Activated naive CD4-positive, alpha-beta T cell treated with anti-CD3 and anti-CD28 coated beads, Interleukin-2, amount 50 U/mL, for 24 hours (primary cell): ENCODE measurements around the gene CRY1.
"Not testable (repeated sequence)": the region's sequence is repeated elsewhere in the genome, so short reads cannot be mapped to it uniquely, and the experiment has no call there.

Source experiments
- H3K27ac Mint-ChIP-seq: one replicate; pipeline ENCODE4 v1.8.0; 2021; ENCODE audit warnings: mild to moderate bottlenecking, mixed read lengths
- H3K27me3 Mint-ChIP-seq: one replicate; pipeline ENCODE4 v1.8.0; 2021; ENCODE audit warnings: mixed read lengths
- H3K36me3 Mint-ChIP-seq: one replicate; pipeline ENCODE4 v1.8.0; 2021; ENCODE audit warnings: mixed read lengths
- H3K4me1 Mint-ChIP-seq: one replicate; pipeline ENCODE4 v1.8.0; 2021; ENCODE audit warnings: mixed read lengths
- H3K4me3 Mint-ChIP-seq: one replicate; pipeline ENCODE4 v1.8.0; 2021; ENCODE audit warnings: mild to moderate bottlenecking, mixed read lengths
- H3K9me3 Mint-ChIP-seq: one replicate; pipeline ENCODE4 v1.8.0; 2021; ENCODE audit warnings: mixed read lengths

Gene CRY1

DNA sequence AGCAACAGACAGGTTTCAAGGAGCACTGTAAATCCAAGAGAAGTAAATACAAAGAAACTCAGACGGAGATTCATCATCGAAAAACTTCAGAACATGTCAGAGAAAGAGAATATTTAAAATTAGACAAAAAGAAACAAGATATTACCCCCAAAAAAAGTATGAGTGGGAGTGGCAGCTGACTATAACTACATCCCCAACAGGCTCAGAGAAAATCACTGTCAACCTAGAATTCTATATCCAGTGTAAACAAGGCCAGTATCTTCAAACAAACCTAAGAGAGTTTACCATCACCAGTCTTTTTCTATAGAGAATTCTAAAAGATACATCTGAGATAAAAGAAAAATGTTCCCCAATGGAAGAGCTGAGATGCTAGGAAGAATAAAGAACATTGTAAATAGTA, 39.6 kb downstream of the CRY1 start:
- Mint-ChIP-seq H3K27ac (no peak overlapping the region), H3K4me3 (no peak overlapping the region), H3K36me3 (peaks cover 27% of the 10 kb centered on the region), H3K9me3 (peaks cover 16% of the 10 kb centered on the region), H3K4me1 (peaks cover 27% of the 10 kb centered on the region), H3K27me3 (no peaks in the 10 kb centered on the region)

GRCh38 chr12:107045186-107045585, 48.2 kb downstream of the CRY1 start:
- H3K4me1 Mint-ChIP-seq: peaks cover 20% of the 10 kb centered on the region
- H3K4me3 Mint-ChIP-seq: no peak overlapping the region
- peaks cover 45% of the 10 kb centered on the region for H3K36me3 Mint-ChIP-seq
- peaks cover 9% of the 10 kb centered on the region for H3K9me3 Mint-ChIP-seq
- H3K27ac Mint-ChIP-seq: no peak overlapping the region
- H3K27me3 Mint-ChIP-seq: no peaks in the 10 kb centered on the region

DNA sequence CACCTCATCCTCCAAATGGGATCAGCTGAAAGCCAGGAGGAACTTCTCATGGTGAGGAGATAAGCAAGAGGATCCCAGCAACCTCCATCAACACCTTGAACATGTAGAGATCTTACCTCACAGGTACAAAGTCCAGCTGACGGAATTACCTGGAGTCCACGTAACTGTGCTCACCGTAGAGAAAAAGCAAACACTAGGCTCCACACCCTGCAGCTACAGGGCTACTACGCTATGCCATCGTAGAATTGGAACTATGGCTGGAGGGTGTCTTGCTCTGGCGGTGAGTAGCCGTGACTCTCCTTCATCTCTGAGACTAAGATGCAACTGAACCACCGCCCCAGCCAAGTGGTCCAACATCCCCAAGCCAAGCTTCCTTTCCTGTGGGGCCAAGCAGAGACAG, 50.5 kb downstream of the CRY1 start:
- Mint-ChIP-seq H3K4me1 (peaks cover 26% of the 10 kb centered on the region), H3K9me3 (peaks cover 5% of the 10 kb centered on the region), H3K27ac (no peak overlapping the region), H3K27me3 (no peaks in the 10 kb centered on the region), H3K4me3 (no peak overlapping the region), H3K36me3 (peaks cover 41% of the 10 kb centered on the region)

- H3K4me1 Mint-ChIP-seq: peaks cover 31% of the 10 kb centered on the region
- H3K4me3 Mint-ChIP-seq: no peak overlapping the region
- no peaks in the 10 kb centered on the region for H3K9me3 Mint-ChIP-seq
- no peaks in the 10 kb centered on the region for H3K27me3 Mint-ChIP-seq
- H3K27ac Mint-ChIP-seq: no peak overlapping the region
- H3K36me3 Mint-ChIP-seq: peaks cover 30% of the 10 kb centered on the region
These were observed 57.6 kb downstream of the CRY1 start for GRCh38 chr12:107035733-107036132.

DNA sequence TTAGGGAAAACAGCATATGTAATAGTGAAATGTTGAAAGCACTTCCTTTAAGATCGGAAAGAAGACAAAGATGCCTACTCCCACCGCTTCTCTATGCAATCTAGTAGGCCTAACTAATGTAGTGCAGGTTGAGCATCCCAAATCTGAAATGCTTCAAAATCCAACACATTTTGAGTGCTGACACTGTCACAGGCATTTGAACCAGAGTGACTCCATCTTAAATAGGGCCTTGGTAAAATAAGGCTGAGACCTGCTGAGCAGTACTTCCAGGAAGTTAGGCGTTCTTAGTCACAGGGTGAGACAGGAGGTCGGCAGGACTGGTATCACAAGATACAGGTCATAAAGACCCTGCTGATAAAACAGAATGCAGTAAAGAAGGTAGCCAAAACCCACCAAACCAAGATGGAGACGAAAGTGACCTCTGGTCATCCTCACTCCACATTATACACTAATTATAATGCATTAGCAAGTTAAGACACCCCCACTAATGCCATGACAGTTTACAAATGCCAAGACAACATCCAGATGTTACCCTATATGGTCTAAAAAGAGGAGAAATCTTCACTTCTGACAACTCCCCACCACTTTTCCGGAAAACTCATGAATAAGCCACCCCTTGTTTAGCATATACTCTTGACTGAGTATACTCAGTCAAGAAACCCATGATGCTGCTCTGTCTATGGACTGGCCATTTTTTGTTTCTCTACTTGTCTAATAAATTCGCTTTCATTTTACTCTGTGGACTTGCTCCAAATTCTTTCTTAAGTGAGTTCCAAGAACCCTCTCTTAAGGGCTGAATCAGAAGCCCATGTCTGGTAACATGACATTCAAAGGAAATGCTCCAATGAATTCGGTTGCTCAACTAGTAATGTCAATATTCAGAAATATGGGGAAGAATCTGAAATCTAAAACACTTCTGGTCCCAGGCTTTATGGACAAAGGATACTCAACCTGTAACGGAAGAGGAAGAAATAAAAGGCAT, 59.3 kb downstream of the CRY1 start:
- peaks cover 39% of the 10 kb centered on the region for H3K4me1 Mint-ChIP-seq
- H3K27ac Mint-ChIP-seq: no peak overlapping the region
- H3K4me3 Mint-ChIP-seq: no peak overlapping the region
- H3K36me3 Mint-ChIP-seq: peaks cover 24% of the 10 kb centered on the region
- H3K9me3 Mint-ChIP-seq: no peaks in the 10 kb centered on the region
- H3K27me3 Mint-ChIP-seq: no peaks in the 10 kb centered on the region

GRCh38 chr12:107032266-107032665, 61.1 kb downstream of the CRY1 start:
- Mint-ChIP-seq H3K4me1 (peaks cover 50% of the 10 kb centered on the region), H3K4me3 (no peak overlapping the region), H3K36me3 (peaks cover 15% of the 10 kb centered on the region)

GRCh38 chr12:107031061-107031460, 62.3 kb downstream of the CRY1 start:
- no peak overlapping the region for H3K27ac Mint-ChIP-seq
- no peak overlapping the region for H3K4me3 Mint-ChIP-seq
- peaks cover 51% of the 10 kb centered on the region for H3K4me1 Mint-ChIP-seq

More at GRCh38 chr12:107032266-107032665, 61.1 kb downstream of the CRY1 start:
- H3K27me3 Mint-ChIP-seq: no peaks in the 10 kb centered on the region
- no peak overlapping the region for H3K27ac Mint-ChIP-seq
- H3K9me3 Mint-ChIP-seq: no peaks in the 10 kb centered on the region

GRCh38 chr12:107029081-107029480, 64.3 kb downstream of the CRY1 start:
- Mint-ChIP-seq H3K4me1 (peaks cover 57% of the 10 kb centered on the region), H3K36me3 (peaks cover 4% of the 10 kb centered on the region), H3K4me3 (no peak overlapping the region), H3K27ac (no peak overlapping the region), H3K27me3 (no peaks in the 10 kb centered on the region), H3K9me3 (no peaks in the 10 kb centered on the region)

More at GRCh38 chr12:107031061-107031460, 62.3 kb downstream of the CRY1 start:
- peaks cover 8% of the 10 kb centered on the region for H3K36me3 Mint-ChIP-seq
- H3K9me3 Mint-ChIP-seq: no peaks in the 10 kb centered on the region
- no peaks in the 10 kb centered on the region for H3K27me3 Mint-ChIP-seq

DNA sequence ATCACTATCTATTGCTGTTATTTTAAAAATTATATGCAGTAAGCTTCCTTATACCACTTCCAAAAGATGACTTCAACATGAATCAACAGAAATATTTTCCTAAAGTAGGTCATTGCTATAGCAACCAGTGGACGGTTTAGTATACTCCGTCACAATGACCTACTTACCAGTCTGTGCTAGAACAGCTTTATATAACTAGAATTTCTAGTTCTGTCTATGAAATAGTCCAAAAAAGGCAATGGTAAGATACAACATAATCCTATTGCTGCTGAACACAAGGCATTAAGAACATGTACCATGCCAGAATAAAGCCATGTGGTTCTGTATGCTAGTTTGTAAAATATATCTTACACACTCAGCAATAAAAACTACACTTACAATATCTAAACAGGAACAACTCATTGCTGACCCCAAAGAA, 65.7 kb downstream of the CRY1 start:
- no peaks in the 10 kb centered on the region for H3K27me3 Mint-ChIP-seq
- H3K4me1 Mint-ChIP-seq: peaks cover 49% of the 10 kb centered on the region
- peak overlapping the region; percentile 30 for H3K27ac Mint-ChIP-seq
- peaks cover 3% of the 10 kb centered on the region for H3K36me3 Mint-ChIP-seq
- no peak overlapping the region for H3K4me3 Mint-ChIP-seq
- no peaks in the 10 kb centered on the region for H3K9me3 Mint-ChIP-seq

GRCh38 chr12:107026806-107027635, 66.3 kb downstream of the CRY1 start:
- Mint-ChIP-seq H3K4me1 (peaks cover 45% of the 10 kb centered on the region), H3K36me3 (peaks cover 3% of the 10 kb centered on the region), H3K4me3 (no peak overlapping the region), H3K27me3 (no peaks in the 10 kb centered on the region), H3K9me3 (no peaks in the 10 kb centered on the region), H3K27ac (peak overlapping the region; percentile 30)

GRCh38 chr12:107026356-107026755, 67.0 kb downstream of the CRY1 start:
- H3K9me3 Mint-ChIP-seq, H3K27ac Mint-ChIP-seq, H3K36me3 Mint-ChIP-seq, H3K27me3 Mint-ChIP-seq, H3K4me3 Mint-ChIP-seq: not testable (repeated sequence)
- H3K4me1 Mint-ChIP-seq: peaks cover 41% of the 10 kb centered on the region

- no peaks in the 10 kb centered on the region for H3K27me3 Mint-ChIP-seq
- peaks cover 8% of the 10 kb centered on the region for H3K36me3 Mint-ChIP-seq
- H3K4me3 Mint-ChIP-seq: no peak overlapping the region
- no peaks in the 10 kb centered on the region for H3K9me3 Mint-ChIP-seq
- no peak overlapping the region for H3K27ac Mint-ChIP-seq
- peaks cover 36% of the 10 kb centered on the region for H3K4me1 Mint-ChIP-seq
These were observed 67.7 kb downstream of the CRY1 start for GRCh38 chr12:107025671-107026070.

GRCh38 chr12:107019546-107019945, 73.8 kb downstream of the CRY1 start:
- Mint-ChIP-seq H3K27me3 (no peaks in the 10 kb centered on the region), H3K4me3 (no peak overlapping the region), H3K27ac (no peak overlapping the region), H3K4me1 (no peaks in the 10 kb centered on the region), H3K36me3 (peaks cover 27% of the 10 kb centered on the region), H3K9me3 (no peaks in the 10 kb centered on the region)

DNA sequence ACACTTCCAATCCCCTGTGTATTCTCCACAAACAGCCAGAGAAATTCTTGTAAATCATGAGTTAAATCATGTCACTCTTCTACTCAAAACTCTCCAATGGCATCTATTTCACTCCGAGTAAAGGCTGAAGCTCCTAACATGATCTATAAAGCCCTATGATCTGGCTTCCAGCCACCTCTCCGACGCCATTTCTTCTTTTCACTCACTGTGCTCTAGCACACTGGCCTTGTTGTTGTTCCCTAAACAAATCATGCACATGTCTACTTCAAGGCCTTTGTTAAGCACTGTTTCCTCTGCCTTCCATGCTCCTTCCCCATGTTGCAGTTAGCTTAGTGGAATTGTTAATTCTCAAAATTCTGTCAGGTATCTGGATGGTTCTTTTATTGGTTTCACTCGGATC, 76.3 kb downstream of the CRY1 start:
- Mint-ChIP-seq H3K27ac (no peak overlapping the region), H3K9me3 (no peaks in the 10 kb centered on the region), H3K4me3 (no peak overlapping the region), H3K4me1 (no peaks in the 10 kb centered on the region), H3K36me3 (peaks cover 32% of the 10 kb centered on the region), H3K27me3 (no peaks in the 10 kb centered on the region)

DNA sequence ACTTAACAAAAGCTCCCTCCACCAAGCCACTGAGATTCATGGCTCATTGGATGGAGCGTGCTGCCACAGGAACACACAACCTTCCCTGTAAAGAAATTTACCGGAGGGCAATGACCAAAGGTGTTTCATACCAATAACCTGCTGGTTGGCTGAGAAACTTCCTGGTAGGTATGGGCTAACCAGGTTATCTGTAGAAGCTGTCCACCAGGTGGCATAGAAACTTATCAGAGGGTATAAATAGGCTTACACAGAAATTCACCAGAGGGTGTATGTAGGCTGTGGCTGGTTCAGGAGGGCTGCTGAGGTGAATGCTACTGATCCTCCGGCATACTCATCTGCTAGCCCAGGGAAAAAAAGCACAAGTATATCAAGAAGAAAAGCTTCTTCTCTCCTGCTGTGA, 79.3 kb downstream of the CRY1 start:
- Mint-ChIP-seq H3K4me1 (no peaks in the 10 kb centered on the region), H3K4me3 (no peak overlapping the region), H3K9me3 (no peaks in the 10 kb centered on the region), H3K27ac (no peak overlapping the region), H3K27me3 (no peaks in the 10 kb centered on the region), H3K36me3 (peaks cover 23% of the 10 kb centered on the region)
